Activated naive CD8-positive, alpha-beta T cell treated with anti-CD3 and anti-CD28 coated beads, Interleukin-2, amount 50 U/mL, for 16 hours (primary cell): ENCODE measurements around the gene DLG5.

Experiments
- DNase-seq: peaks from one replicate; pipeline ENCODE4 v3.0.0-alpha.2; 2020; ENCODE audit warnings: low read depth, low spot score

DLG5 gene

GRCh38 chr10:77821036-77821435 is 105.5 kb downstream of the DLG5 start:
- DNase-seq, result no peak

GRCh38 chr10:77820349-77820748 is 106.2 kb downstream of the DLG5 start:
- DNase-seq, result no peak

- DNase-seq, result no peak
These were observed 107.1 kb downstream of the DLG5 start for GRCh38 chr10:77819210-77820112.

GRCh38 chr10:77818378-77818777 is 108.2 kb downstream of the DLG5 start:
- DNase-seq, result no peak

DNA sequence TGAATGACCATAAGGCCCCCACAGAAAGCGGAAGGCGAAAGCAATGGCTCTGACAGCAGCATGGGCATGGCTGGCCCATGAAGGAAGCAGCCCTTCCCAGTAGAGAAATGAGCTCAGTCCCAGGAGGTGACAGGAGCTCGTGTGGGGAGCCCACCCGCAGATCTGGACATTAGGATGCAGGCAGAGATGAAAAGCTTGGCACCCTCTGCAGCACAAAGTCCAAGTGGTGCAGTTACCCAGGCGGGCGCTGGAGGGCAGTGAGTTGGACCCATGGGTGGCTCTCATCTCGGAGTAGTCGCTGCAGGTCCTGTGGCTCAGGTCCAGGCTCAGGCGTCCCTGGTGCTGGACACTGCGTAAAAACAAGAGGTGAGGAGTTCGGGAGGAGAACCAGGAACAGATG is 109.0 kb downstream of the DLG5 start:
- DNase-seq, result no peak

DNA sequence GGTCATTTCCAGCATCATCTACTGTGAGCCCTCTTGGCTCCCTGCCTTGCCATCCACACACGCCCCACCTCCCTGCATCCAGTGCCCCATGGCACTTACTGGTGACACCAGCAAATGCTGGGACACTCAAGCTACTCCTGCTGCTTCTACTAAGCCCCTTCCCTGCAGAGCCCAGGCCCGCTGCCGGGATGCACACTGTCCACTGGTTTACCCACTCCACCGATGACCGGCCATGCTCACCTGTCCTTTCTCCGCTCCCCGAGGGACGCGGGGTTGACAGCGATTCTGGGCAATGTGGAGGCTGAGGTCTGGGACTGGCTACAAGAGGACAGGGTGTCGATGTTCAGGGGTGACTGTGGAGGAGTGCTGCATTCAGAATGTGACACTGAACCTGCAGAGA is 110.2 kb downstream of the DLG5 start:
- no peak for DNase-seq

GRCh38 chr10:77812741-77813140 is 113.8 kb downstream of the DLG5 start:
- DNase-seq, result no peak

DNA sequence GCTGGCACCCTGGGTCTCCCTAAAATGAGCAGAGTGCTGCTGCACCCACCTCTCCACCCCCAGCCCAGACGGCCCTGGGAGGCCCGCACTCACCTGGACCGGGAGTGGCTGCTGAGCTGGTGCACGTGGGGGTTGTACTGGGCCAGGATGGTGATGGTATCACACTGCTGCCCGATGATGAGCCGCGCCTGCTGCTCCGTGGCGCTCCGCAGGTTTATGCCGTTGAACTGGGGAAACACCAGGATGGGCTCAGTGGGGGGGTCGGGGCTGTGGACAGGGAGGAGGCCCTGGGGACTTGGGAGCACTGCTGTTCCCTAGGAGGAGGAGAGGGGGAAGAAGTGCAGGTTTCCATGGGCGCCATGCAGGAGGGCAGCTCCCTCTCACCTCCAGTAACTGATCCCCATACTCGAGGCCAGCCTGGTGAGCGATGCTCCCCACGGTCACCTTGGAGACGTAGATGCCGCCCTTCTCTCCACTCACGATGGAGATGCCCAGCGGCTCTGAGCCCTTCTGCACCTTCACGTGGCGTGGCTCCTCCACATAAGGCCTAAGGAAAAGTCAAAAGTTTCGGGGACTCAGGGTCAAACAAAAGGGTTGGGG is 114.6 kb downstream of the DLG5 start:
- no peak for DNase-seq

DNA sequence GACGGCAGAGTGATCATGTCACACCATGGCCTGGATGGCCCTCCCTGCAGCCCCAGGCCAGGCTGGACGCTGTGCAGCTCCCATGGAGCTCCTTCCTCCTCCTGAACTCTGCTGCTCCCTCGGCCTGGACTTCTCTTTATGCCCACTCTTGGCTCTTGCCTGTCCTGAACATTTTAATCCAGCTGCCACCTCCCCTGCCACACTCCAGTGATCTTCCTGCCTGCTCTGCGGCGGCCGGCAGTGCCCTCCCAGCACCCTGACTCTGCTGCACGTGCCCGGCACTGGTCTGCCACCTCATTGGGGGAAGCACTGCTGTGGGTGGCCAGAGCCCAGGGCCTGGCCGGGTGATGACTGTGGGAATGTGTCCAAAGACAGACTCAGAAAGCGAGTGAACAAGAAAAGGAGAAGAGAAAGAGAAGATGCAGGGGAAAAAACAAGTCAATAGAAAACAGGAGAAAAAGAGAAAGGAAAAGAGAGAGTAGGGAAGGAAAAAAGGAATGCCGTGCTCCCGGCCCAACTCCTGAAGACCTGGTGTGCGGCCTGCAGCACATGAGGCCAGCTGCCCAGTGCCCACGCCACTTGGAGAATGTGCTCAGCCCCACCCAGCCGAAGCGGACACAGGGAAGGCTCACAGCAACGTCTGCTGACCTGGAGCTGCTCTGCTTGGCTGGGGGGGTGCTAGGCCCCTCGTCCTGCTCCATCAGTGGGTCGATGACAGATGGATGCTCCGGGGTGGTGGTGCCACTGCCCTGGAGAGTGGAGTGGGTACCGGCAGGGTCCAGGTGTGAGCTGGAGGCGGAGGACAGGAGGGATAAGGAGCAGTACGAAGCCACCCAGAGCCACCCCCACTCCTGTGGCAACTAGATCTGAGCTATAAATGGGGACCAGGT is 115.9 kb downstream of the DLG5 start:
- DNase-seq, result no peak

- DNase-seq, result no peak
These were observed 117.2 kb downstream of the DLG5 start for GRCh38 chr10:77809336-77809735.

DNA sequence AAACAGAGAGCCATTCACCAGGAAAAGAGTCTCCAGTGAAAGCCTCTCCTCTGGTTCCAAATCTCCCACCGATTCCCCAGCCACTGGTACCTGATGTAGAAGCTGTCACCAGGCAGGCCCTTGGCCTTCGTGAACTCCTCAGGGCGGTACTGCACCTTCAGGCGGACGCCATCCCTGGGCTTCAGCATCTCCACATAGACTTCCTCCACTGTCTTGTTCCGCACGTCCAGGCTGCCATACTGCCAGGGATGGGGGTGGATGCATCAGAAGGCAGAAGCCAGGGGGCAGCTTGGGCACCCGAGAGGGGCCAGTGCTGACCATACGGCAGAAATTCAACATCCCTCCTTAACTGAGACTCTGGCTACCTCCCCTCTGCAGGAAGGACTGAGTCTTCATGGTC is 118.8 kb downstream of the DLG5 start:
- DNase-seq, result no peak

DNA sequence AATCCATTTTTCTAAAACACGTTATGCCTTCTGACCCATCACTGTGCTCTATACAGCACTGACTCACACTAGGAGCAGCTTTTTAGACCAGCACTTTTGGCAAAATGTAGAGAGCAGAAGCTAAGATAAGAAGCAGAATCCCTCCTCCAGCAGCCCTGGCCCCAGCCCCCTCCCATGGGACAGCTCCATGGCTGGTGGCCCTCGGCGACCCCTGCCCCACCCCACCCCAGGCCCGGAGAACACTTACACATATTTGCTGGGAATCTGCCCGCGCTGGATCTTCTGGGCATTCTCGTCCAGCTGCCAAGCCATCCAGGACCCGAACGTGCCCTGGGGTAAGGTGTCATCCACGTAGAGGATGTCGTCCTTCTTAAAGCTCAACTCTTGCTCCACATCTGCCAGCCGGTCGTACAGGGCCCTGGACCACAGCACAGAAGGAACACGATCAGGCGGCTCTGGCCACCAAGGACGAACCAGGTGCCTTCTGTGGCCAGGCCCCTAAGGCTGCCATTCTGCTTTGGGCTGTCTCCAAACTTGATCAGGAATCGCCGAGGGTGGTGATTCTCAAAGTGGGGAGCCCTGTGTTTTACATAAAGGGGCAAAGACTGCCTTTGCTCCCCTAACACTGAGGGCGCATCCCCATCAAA is 119.9 kb downstream of the DLG5 start:
- DNase-seq, result no peak

DNA sequence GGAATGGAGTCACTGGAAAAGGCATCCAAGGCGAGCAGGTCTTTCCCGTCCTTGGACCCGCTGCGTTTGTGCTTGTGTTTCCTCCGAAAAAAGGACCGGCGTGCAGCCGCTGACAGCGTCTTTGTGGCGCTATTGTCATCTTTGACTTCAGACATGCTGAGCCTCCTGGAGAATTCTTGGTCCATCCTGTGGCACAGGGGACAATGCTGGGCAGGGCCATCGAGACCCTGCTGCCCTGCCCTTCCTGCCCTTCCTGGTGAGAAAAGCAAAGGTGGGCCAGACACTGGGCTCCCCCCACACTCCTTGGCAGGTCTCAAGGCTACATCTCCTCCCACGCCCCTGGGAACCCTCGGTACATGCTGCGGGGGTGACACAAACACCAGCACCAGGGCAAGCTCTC is 120.9 kb downstream of the DLG5 start:
- no peak for DNase-seq

- DNase-seq, result no peak
These were observed 122.2 kb downstream of the DLG5 start for GRCh38 chr10:77804371-77804770.

GRCh38 chr10:77801474-77802161 is 124.9 kb downstream of the DLG5 start:
- no peak for DNase-seq

GRCh38 chr10:77800738-77801266 is 125.8 kb downstream of the DLG5 start:
- no peak for DNase-seq

GRCh38 chr10:77800320-77800719 is 126.2 kb downstream of the DLG5 start:
- no peak for DNase-seq

- no peak for DNase-seq
These were observed 127.2 kb downstream of the DLG5 start for GRCh38 chr10:77799352-77799751.

DNA sequence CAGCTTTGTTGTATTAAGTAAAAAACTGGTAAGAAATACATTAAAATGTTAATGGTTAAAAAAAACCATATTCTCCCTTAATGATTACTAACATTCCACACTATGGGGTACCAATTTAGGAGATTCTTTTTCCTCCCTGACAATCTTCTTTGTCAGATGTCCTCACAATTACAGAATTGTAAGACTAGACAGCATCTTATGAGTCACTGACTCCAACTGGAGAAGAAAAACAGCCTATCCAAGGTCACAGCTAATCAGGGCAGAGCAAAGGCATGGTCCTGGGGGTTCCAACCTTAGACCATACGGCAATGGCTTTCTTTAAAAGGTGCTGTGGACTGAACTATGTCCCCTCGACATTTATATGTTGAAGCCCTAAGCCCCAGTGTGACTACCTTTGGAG is 127.6 kb downstream of the DLG5 start:
- DNase-seq, result no peak

GRCh38 chr10:77796311-77796915 is 130.1 kb downstream of the DLG5 start:
- no peak for DNase-seq
